NCI-H1105 (cell line): Measurements from ENCODE around the gene ARG1.

ENCODE experiments used
- DNase-seq: peaks from one replicate; lab custom pipeline; 2025; lab: John Stamatoyannopoulos, UW

The ARG1 gene

GRCh38 chr6:131586543-131586942, 13.5 kb downstream of the ARG1 start:
- no peak for DNase-seq

GRCh38 chr6:131587909-131588308, 14.9 kb downstream of the ARG1 start:
- no peak for DNase-seq

- DNase-seq: no peak
Measured at GRCh38 chr6:131588643-131589042, 15.6 kb downstream of the ARG1 start.

- no peak for DNase-seq
Measured at GRCh38 chr6:131592935-131593334, 19.9 kb downstream of the ARG1 start.

GRCh38 chr6:131594074-131594473, 21.0 kb downstream of the ARG1 start:
- DNase-seq: no peak

GRCh38 chr6:131597446-131597845, 24.4 kb downstream of the ARG1 start:
- no peak for DNase-seq

- no peak for DNase-seq
Measured at GRCh38 chr6:131600716-131601115, 27.7 kb downstream of the ARG1 start.

- no peak for DNase-seq
Measured at GRCh38 chr6:131602781-131603312, 29.8 kb downstream of the ARG1 start.

GRCh38 chr6:131613296-131613925, 40.4 kb downstream of the ARG1 start:
- DNase-seq: no peak

GRCh38 chr6:131615275-131615674, 42.2 kb downstream of the ARG1 start:
- DNase-seq: no peak

- peak; percentile 99 for DNase-seq
Measured at GRCh38 chr6:131627724-131628682, 55.0 kb downstream of the ARG1 start, which contains the start of gene MED23. MED23 (minus strand) TSS chr6:131628242; CDS start chr6:131628049, 193 bp downstream.

- DNase-seq: no peak
Measured at GRCh38 chr6:131628726-131629125, 55.7 kb downstream of the ARG1 start.

GRCh38 chr6:131629651-131630050, 56.6 kb downstream of the ARG1 start:
- DNase-seq: no peak

- DNase-seq: no peak
Measured at GRCh38 chr6:131631625-131632289, 58.7 kb downstream of the ARG1 start.
